COLO668 (cell line): ENCODE data around the gene DCDC2C.

Experiments used
- DNase-seq: peaks from one replicate; lab custom pipeline; 2025; ENCODE audit not compliant: unreplicated experiment; lab: John Stamatoyannopoulos, UW

The DCDC2C gene

GRCh38 chr2:3708576-3708975 is 5.2 kb downstream of the DCDC2C start:
- no peak for DNase-seq

DNA sequence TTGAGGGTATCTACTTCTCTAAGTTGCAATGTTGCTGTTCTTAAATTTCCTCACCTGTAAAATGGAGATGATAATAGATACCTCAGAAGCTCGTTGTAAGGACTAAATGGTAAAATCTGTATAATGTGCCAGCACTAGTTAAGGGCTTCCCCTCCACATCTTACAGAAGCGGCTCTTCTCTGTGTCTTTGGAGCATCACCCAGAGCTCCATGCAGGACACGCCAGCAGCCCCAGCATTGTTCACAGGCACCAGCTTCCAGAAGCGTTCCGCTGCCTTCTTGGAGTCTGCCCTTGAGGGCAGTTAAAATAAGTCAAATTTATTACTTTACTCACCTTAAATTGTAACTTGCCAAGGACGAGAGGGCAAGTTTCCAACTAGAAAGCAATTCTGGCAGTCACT is 5.8 kb downstream of the DCDC2C start:
- DNase-seq: no peak

GRCh38 chr2:3712424-3712823 is 9.0 kb downstream of the DCDC2C start:
- no peak for DNase-seq

- DNase-seq: no peak
Observed at GRCh38 chr2:3712831-3713503, 9.6 kb downstream of the DCDC2C start.

- no peak for DNase-seq
Observed at GRCh38 chr2:3718679-3719078, 15.3 kb downstream of the DCDC2C start.

DNA sequence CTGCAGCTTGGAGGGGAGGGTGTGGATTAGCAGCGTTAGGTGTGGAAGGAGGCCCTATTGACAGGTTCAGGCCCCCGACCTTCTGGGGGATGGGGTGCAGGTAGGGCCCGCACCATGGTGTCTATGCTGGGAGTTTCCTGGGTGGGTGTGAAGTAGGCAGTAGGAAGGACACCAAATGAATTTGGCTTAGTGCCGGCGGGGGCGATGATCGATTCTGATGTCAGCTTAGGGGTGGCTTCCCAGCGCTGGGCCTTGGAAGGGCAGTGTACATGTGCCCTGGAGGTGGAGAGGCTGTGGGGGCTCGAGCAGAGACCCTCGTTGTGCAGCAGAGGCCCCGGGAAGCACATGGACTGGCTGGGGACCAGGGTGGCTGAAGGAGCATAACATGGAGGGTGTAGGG is 21.6 kb downstream of the DCDC2C start:
- no peak for DNase-seq

DNA sequence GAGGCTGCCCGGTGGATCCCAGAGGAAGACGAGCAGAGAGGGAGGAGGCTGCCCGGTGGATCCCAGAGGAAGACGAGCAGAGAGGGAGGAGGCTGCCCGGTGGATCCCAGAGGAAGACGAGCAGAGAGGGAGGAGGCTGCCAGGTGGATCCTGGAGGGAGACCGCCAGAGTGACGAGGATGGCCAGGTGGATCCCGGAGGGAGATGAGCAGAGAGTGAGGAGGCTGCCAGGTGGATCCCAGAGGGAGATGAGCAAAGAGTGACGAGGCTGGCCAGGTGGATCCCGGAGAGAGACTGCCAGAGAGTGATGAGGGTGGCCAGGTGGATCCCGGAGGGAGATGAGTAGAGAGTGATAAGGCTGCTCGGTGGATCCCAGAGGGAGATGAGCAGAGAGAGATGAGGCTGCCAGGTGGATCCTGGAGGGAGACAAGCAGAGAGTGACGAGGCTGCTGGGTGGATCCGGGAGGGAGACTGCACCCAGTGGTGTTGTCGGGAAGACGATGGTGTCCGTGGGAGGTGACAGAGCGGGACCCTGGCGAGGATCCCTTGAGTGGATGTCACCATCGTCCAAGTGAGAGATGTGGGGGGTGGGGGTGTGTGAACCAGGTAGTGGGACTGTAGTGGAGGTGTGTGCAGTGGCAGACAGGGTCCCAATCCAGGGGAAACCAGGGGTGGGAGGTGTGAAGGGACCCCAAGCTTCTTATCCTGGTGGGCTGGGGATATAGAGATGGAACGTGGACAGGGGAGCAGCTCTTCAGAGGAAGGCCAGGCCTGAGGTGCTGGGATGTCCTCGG is 22.3 kb downstream of the DCDC2C start:
- no peak for DNase-seq

DNA sequence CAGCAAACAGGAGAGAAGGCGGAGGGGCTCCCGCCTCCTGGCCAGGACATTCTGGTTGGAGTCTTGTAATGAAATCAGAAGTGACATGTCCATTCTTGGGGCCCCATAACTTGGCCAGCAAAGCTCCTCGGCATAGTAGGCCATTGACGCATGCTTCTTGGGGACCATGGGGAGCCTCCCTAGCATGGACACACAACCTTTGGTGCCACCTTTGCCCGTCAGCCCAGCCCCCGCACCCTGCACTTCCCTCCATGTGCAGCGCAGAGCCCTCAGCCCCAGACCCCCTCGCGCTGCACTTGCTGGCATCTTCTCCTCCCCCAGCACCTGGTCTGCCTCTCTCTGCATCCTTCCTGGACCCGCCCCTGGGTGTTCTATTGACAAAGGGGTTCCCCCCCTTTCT is 23.1 kb downstream of the DCDC2C start:
- DNase-seq: no peak

DNA sequence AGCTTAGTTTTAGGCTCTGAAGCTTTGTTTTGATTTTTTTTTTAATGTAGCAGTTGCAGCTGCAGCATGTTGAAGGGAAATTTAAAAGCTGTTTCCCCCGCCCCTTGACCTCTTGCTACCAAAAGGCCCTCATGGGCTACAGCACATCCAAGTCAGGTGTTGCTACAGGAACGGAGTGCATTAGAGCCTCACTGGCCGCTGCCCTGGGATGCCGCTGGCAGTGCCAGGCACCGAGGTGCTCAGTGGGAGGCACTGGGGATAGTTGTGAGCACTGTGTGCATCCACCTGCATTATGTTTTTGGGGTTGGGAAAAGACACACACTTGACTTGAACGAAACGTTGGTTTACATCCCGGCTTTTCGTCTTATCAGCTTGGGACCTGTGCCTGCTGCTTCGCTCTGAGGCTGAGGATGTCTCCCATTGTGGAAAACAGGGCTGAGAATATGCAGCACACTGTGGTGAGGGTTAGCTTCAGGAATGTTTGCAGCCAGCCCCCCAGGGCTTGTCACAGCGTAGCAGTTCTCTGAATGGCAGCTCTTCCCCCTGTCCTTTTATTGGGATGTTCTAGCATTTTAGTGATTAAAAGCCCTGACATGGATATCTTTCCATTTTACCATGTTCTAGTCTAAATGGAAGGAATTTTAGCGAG is 24.1 kb downstream of the DCDC2C start:
- DNase-seq: no peak

- DNase-seq: no peak
Observed at GRCh38 chr2:3728104-3729054, 25.0 kb downstream of the DCDC2C start.

DNA sequence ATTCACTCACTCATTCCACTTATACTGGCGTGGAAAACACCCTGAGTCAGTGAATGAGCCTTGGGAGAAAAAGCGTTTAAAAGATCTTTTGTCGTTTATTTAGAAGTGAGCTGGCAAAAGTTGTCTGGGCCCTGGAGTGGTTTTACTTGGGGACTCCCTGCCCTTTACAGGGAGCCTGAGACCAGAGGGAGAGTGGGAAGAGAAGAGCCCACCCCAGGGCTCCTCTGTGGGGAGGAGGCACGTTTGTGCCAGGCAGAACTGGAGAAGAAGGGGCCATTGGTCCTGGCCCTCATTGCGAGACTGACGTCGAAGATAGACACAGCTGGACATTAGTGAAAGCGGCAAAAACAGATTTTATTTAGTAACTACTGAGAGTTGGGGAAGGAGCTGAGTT is 25.7 kb downstream of the DCDC2C start:
- DNase-seq: no peak

GRCh38 chr2:3729786-3730185 is 26.4 kb downstream of the DCDC2C start:
- DNase-seq: no peak

DNA sequence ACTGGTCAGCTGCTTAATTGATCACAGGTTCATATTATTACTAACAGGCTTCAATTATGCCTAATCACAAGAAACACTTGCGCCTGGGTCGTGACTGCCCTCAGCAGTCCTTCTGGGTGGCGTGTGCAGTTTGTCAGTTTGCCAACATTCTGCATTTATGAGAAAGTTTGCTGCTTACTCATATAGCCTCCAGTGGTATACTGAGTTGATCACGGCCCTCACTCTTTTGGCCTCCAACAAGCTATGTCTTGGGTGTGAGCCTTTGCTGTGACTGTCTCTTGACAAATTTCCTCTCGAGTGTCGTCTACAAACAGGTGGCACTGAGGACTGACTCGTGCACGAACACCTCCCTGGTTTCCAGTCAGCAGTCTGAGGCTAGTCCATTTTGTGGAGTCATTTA is 27.3 kb downstream of the DCDC2C start:
- DNase-seq: no peak

GRCh38 chr2:3731829-3732228 is 28.5 kb downstream of the DCDC2C start:
- DNase-seq: no peak

DNA sequence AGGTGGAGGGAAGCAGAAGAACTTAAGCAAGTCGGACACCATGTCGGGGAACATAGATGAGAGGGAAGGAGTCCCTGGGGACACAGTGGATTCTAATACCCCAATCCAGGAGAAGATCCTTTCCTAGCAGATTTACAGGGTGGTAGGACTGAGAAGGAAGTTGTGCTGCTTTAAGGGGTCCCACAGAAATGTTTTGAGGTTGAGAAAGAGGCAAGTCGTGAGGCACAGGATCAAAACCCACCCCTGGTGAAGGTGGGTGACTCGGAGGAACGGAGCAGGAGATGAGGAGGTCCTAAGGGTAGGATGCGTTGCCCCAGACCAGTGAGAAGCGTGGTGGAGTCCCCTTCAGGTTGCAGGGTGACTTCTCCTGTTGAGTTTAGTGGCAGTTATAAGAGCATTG is 32.7 kb downstream of the DCDC2C start:
- DNase-seq: no peak

DNA sequence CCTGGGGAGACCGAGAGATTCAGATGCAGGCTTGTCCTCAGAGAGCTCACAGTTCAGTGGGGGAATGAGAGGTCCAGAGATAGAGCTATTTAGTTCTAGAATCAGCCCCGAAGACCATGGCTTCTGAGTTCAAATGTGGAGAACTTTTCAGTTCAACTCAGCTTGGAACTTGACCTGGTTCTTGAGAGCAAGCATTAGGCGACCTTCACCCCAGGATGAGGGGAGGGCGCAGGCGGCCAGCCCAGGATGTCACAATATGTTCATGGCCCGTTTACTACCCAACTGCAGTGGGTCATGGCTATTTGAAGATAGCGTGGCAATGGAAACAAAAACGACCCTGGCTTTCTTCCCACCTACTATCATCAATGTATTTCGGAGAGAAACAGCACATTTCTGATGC is 33.8 kb downstream of the DCDC2C start:
- no peak for DNase-seq

DNA sequence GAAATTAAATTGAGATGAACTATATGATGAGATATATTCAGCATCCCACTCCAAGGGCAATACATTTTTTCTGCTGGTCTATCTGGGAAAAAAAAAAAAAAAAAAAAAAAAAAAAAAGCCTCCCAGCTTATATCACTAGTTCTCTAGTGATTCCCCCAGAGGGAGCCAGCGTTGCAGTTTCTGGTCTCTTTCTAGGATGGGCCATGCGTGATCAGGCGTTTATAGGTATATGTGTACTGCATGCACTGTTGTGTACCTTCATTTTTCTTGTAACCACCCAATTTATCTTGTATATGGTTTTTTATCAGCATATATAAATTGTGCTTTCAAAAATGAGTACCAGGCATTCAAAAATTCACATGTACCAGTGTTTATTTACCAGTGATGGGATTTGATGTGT is 35.1 kb downstream of the DCDC2C start:
- DNase-seq: peak; percentile 57

DNA sequence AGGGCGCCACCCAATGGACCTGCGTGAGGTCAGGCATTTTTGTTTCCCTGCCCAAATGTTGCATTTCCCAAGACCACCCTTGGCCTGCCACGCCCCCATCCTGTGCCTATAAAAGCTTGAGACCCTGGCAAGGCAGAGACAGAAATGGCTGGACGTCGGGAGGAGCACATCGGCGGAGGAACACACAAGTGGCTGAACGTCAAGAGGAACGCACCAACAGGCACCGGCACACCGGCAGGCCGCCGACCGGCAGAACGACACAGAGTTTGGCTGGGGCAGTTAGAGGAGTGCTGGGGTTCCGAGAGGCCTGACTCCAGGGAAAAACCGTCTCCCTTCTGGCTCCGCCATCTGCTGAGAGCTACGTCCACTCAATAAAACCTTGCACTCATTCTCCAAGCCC is 35.9 kb downstream of the DCDC2C start:
- DNase-seq: no peak

GRCh38 chr2:3741396-3741795 is 38.0 kb downstream of the DCDC2C start:
- no peak for DNase-seq

DNA sequence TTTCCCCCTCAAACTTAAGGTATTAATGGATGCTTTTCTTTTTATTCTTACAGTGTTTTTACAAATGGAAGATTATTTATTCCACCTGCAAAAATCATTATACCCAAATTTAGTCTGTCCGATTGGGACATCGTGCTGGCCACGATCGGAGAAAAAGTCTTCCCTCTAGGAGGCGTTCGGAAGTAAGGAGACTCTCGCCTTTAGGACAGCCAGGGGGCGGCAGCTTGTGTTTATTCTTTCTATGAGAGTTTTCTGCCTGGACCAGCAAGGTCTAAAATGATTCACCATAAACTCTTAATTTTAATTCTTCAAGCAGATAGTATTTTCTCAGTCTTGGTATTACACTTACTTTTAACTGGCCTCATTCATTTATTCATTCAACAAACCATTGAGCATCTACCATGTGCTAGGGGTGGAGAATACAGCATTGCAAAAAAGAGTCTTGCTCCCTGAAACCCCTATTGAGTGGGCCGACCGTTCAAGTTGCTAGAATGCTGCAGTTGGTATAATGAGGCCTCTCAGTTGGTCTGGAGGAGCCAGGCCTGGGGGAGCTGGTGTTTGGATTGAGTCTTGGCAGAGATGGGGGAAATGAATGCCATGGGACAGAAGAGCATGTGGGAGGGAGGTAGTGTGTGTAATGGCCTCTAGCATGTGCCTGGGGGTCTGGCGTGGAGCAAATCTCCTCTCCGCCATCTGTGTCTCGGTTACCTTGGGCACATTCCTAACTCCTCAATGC is 38.7 kb downstream of the DCDC2C start:
- DNase-seq: no peak
